Astrocyte of the spinal cord (primary cell): ENCODE measurements around the gene ARHGAP22.

Source experiments
- DNase-seq: peaks from one replicate; pipeline ENCODE4 v3.0.0; 2011; ENCODE audit warnings: low read depth, low spot score
- H3K4me3 ChIP-seq: 2 replicates; pipeline ENCODE4 v1.5.1; 2011; ENCODE audit warnings: low read depth, mild to moderate bottlenecking, low read length, moderate library complexity
- in situ Hi-C: cut with HindIII; loops from 2 replicates; pipeline ENCODE4 v1.10.0; 2017; ENCODE audit warnings: low sequenced_read_pairs
- TF ChIP-seq, protein P1 (sequence below): IDR thresholded peaks from 2 replicates; pipeline ENCODE4 v1.5.1; 2012; ENCODE audit warnings: low read depth, mild to moderate bottlenecking, low read length, inconsistent platforms

ARHGAP22 gene

GRCh38 chr10:48604991-48605508, at the start of gene ARHGAP22:
TSS of gene ARHGAP22 (minus strand) at chr10:48605073. CDS start at chr10:48604796, 277 bp downstream.
- peak; percentile 52 for DNase-seq
- TF ChIP-seq, protein P1, sequence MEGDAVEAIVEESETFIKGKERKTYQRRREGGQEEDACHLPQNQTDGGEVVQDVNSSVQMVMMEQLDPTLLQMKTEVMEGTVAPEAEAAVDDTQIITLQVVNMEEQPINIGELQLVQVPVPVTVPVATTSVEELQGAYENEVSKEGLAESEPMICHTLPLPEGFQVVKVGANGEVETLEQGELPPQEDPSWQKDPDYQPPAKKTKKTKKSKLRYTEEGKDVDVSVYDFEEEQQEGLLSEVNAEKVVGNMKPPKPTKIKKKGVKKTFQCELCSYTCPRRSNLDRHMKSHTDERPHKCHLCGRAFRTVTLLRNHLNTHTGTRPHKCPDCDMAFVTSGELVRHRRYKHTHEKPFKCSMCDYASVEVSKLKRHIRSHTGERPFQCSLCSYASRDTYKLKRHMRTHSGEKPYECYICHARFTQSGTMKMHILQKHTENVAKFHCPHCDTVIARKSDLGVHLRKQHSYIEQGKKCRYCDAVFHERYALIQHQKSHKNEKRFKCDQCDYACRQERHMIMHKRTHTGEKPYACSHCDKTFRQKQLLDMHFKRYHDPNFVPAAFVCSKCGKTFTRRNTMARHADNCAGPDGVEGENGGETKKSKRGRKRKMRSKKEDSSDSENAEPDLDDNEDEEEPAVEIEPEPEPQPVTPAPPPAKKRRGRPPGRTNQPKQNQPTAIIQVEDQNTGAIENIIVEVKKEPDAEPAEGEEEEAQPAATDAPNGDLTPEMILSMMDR: no peak
- in situ Hi-C loops: no loop called here
- peak within 1 kb of the TSS; percentile 81 for H3K4me3 ChIP-seq

- no peak for DNase-seq
- no peak overlapping the region for H3K4me3 ChIP-seq
- in situ Hi-C loops: no loop called here
- TF ChIP-seq, protein P1: no peak
These were observed 49.2 kb upstream of the ARHGAP22 start for GRCh38 chr10:48653944-48654698.

DNA sequence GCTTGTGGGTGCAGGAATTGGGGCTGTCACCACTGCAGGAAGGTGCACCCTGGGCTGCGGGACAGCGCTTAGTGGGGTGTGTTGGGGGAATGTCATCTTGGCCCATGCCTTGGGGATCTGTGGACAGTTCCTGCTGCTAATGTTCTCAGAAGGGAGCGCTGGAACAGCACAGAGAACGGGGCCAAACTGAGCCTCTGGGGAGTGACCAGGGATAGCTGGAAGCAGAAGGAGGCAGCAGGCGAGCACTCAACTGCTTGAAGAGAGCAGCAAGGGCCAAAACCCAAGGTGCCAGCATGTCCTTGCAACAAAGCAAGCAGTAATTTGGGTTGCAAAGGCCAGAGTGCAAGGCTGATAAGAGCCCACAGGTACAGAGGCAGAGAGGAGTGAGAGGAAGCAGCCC, 48.5 kb upstream of the ARHGAP22 start:
- H3K4me3 ChIP-seq: no peak overlapping the region
- no peak for DNase-seq
- TF ChIP-seq, protein P1: no peak
- in situ Hi-C loops: no loop called here

- DNase-seq: no peak
- in situ Hi-C loops: no loop called here
- no peak overlapping the region for H3K4me3 ChIP-seq
- TF ChIP-seq, protein P1: no peak
These were observed 47.5 kb upstream of the ARHGAP22 start for GRCh38 chr10:48652344-48652743.

DNA sequence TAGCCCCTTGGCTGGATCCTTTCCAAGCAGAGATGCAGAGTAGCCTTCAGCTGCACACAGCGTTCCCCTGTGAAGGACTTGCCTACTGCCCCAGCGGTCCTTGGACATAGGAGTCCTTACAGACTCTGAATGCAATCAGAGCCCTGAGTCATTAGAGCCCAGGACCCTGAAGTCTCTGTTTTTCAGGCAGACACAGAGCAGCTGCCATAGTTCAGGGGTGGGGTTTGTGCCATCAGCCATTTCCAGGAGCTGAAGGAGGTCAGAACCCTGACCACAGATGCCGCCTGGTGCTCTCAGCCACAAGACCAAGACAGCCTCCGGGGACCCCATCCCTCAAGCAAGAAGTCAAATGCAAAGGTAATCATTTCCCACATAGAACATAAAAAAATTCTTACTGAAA, 47.0 kb upstream of the ARHGAP22 start:
- no peak overlapping the region for H3K4me3 ChIP-seq
- in situ Hi-C loops: no loop called here
- TF ChIP-seq, protein P1: no peak
- DNase-seq: no peak

GRCh38 chr10:48651293-48651692, 46.4 kb upstream of the ARHGAP22 start:
- TF ChIP-seq, protein P1: no peak
- in situ Hi-C loops: no loop called here
- no peak overlapping the region for H3K4me3 ChIP-seq
- DNase-seq: no peak
